Neuron (in vitro differentiated cells): Measurements from ENCODE around the gene RREB1.

ENCODE experiments used
- H2AFZ ChIP-seq: one replicate; pipeline ENCODE4 v1.6.1; 2013; ENCODE audit warnings: low read depth, mild to moderate bottlenecking, inconsistent platforms, low read length, moderate library complexity
- H3K27me3 ChIP-seq: one replicate; pipeline ENCODE4 v1.6.1; 2013; ENCODE audit warnings: low read length; ENCODE audit not compliant: insufficient read depth
- H3K36me3 ChIP-seq: one replicate; pipeline ENCODE4 v1.6.1; 2013; ENCODE audit warnings: low read length; ENCODE audit not compliant: insufficient read depth
- H3K4me1 ChIP-seq: one replicate; pipeline ENCODE4 v1.6.1; 2013; ENCODE audit warnings: low read length; ENCODE audit not compliant: insufficient read depth
- H3K4me3 ChIP-seq: 2 replicates; pipeline ENCODE4 v1.5.1; 2013; ENCODE audit warnings: mild to moderate bottlenecking, low read length, moderate library complexity
- H3K9me3 ChIP-seq: one replicate; pipeline ENCODE4 v1.6.1; 2013; ENCODE audit warnings: low read length

The RREB1 gene, protein sequence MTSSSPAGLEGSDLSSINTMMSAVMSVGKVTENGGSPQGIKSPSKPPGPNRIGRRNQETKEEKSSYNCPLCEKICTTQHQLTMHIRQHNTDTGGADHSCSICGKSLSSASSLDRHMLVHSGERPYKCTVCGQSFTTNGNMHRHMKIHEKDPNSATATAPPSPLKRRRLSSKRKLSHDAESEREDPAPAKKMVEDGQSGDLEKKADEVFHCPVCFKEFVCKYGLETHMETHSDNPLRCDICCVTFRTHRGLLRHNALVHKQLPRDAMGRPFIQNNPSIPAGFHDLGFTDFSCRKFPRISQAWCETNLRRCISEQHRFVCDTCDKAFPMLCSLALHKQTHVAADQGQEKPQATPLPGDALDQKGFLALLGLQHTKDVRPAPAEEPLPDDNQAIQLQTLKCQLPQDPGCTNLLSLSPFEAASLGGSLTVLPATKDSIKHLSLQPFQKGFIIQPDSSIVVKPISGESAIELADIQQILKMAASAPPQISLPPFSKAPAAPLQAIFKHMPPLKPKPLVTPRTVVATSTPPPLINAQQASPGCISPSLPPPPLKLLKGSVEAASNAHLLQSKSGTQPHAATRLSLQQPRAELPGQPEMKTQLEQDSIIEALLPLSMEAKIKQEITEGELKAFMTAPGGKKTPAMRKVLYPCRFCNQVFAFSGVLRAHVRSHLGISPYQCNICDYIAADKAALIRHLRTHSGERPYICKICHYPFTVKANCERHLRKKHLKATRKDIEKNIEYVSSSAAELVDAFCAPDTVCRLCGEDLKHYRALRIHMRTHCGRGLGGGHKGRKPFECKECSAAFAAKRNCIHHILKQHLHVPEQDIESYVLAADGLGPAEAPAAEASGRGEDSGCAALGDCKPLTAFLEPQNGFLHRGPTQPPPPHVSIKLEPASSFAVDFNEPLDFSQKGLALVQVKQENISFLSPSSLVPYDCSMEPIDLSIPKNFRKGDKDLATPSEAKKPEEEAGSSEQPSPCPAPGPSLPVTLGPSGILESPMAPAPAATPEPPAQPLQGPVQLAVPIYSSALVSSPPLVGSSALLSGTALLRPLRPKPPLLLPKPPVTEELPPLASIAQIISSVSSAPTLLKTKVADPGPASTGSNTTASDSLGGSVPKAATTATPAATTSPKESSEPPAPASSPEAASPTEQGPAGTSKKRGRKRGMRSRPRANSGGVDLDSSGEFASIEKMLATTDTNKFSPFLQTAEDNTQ (N-terminal part only)

DNA sequence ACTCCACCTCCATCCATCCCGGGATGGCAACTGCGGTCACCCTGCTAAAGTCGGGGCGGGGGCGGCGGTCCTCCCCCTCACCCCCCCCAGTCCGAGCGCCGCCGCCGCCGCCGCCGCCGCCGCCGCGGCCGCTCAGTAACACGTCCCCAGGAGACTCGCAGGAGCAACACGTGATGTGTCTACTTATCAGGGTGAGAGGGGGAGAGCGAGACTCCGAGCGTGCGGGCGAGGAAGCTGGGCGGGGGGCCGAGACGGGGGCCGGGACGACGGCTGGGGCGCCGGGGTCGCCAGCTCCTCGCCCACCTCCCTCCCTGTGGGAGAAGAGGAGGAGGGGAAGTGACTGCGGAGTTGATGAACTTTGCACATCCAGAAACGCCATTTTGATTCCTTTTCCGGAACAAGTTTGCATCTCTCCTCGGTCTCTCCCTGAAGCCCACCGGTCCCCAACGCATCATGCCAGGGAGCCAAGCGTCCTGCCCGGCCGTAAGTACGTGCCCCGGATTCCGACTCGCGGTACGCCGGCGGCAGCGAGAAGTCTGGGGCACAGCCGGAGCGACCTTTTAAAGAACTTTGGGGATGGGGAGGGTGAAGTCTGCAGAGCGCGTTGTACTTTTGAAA lies at the start of gene RREB1:
Gene RREB1, plus strand, starts transcription at position 384 of the 618 bp plus-strand sequence. CDS start 73,951 bp downstream, outside the sequence.
- peaks cover 35% of the 10 kb centered on the region for H3K4me1 ChIP-seq
- no peaks in the 10 kb centered on the region for H3K36me3 ChIP-seq
- H2AFZ ChIP-seq, result peak within 1 kb of the TSS; percentile 69
- peak within 1 kb of the TSS; percentile 85 for H3K4me3 ChIP-seq
- no peaks in the 10 kb centered on the region for H3K27me3 ChIP-seq
- no peaks in the 10 kb centered on the region for H3K9me3 ChIP-seq

- Histone ChIP-seq H3K27me3 (peaks cover 5% of the 10 kb centered on the region), H3K36me3 (no peaks in the 10 kb centered on the region), H2AFZ (no peak overlapping the region), H3K4me3 (no peak overlapping the region), H3K4me1 (no peaks in the 10 kb centered on the region), H3K9me3 (no peaks in the 10 kb centered on the region)
These were observed 49.4 kb upstream of the RREB1 start for GRCh38 chr6:7058250-7058923.

DNA sequence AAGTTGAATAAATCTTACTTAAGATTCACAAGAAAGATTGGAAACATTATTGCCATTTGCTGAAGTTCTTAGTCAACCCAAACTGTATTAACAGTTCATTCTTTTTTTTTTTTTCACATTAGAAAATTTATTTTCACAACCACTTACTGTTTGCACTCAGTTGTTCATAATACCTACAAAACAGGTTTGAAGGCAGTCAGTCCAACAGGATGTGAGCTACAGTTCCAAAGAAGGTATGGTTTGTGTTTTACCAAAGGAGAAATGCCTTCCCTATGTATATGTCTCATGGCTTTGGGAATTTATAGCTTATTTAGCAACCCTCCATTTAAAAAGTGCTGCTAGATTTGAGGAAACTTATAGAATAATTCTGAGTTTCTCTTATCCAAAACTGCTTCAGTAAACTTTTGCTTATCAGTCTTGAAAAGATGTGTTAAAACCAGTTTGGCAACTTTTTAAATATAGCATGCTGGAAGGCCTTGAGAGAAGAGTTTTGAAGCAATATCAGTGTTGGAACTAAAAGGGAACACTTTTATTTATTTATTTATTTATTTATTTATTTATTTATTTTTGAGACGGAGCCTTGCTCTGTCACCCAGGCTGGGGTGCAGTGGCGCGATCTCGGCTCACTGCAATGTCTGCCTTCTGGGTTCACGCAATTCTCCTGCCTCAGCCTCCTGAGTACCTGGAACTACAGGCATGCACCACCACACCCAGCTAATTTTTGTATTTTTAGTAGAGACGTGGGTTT lies 46.8 kb upstream of the RREB1 start:
- Histone ChIP-seq H2AFZ (no peak overlapping the region), H3K36me3 (no peaks in the 10 kb centered on the region), H3K4me1 (no peaks in the 10 kb centered on the region), H3K9me3 (no peaks in the 10 kb centered on the region), H3K27me3 (no peaks in the 10 kb centered on the region), H3K4me3 (no peak overlapping the region)

GRCh38 chr6:7062451-7063162 lies 45.2 kb upstream of the RREB1 start:
- Histone ChIP-seq H3K4me1 (no peaks in the 10 kb centered on the region), H3K36me3 (no peaks in the 10 kb centered on the region), H3K9me3 (no peaks in the 10 kb centered on the region), H3K4me3 (no peak overlapping the region), H3K27me3 (no peaks in the 10 kb centered on the region), H2AFZ (no peak overlapping the region)

DNA sequence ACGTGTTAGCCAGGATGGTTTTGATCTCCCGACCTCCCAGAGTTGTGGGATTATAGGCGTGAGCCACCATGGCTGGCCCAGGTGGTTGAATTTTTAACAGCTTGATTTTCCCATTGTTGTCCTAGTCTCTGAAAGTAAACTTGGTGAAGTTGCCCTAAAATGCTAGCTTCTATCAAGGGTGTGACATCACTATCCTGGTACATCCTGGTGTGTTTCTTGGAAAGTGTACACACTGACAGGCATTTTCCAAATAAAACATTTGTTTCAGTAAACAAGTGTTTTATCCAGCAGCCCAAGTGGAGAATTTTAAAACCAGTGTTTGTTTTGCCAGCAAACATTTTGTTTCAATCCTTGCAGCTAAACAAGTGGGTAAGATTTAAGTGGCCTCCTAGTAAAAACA lies 40.5 kb upstream of the RREB1 start:
- no peak overlapping the region for H2AFZ ChIP-seq
- no peaks in the 10 kb centered on the region for H3K9me3 ChIP-seq
- no peaks in the 10 kb centered on the region for H3K27me3 ChIP-seq
- H3K4me1 ChIP-seq, result no peaks in the 10 kb centered on the region
- no peaks in the 10 kb centered on the region for H3K36me3 ChIP-seq
- no peak overlapping the region for H3K4me3 ChIP-seq

DNA sequence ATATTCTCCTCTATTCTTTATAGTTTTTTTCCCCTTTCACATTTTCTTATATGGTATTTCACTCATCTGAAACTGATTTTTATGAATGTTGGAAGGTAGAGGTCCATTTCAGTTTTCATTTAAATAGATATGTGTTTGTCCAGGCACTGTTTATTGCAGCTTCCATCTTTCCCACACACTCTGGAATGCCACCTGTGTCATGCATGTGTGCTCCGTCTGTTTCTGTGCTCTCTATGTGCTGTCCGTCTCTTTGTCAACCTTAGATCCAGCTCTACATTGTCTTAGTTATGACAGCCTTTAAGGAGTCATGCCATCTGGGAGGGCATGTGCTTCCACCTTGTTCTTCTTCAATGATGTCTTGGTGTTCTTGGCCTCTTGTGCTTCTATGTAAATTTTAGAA lies 36.4 kb upstream of the RREB1 start:
- H3K4me1 ChIP-seq, result no peaks in the 10 kb centered on the region
- no peaks in the 10 kb centered on the region for H3K36me3 ChIP-seq
- H2AFZ ChIP-seq, result no peak overlapping the region
- H3K27me3 ChIP-seq, result no peaks in the 10 kb centered on the region
- no peak overlapping the region for H3K4me3 ChIP-seq
- H3K9me3 ChIP-seq, result no peaks in the 10 kb centered on the region

- Histone ChIP-seq H3K4me3 (no peak overlapping the region), H3K36me3 (no peaks in the 10 kb centered on the region), H3K9me3 (no peaks in the 10 kb centered on the region), H3K27me3 (no peaks in the 10 kb centered on the region), H3K4me1 (no peaks in the 10 kb centered on the region), H2AFZ (no peak overlapping the region)
These were observed 34.5 kb upstream of the RREB1 start for GRCh38 chr6:7073082-7073820.

- no peaks in the 10 kb centered on the region for H3K36me3 ChIP-seq
- H3K4me3 ChIP-seq, result no peak overlapping the region
- no peaks in the 10 kb centered on the region for H3K4me1 ChIP-seq
- no peak overlapping the region for H2AFZ ChIP-seq
- no peaks in the 10 kb centered on the region for H3K27me3 ChIP-seq
- no peaks in the 10 kb centered on the region for H3K9me3 ChIP-seq
These were observed 33.8 kb upstream of the RREB1 start for GRCh38 chr6:7073821-7074525.

- Histone ChIP-seq H3K4me1 (no peaks in the 10 kb centered on the region), H2AFZ (no peak overlapping the region), H3K9me3 (no peaks in the 10 kb centered on the region), H3K36me3 (no peaks in the 10 kb centered on the region), H3K4me3 (no peak overlapping the region), H3K27me3 (no peaks in the 10 kb centered on the region)
These were observed 32.9 kb upstream of the RREB1 start for GRCh38 chr6:7074870-7075269.

GRCh38 chr6:7075341-7076000 lies 32.3 kb upstream of the RREB1 start:
- Histone ChIP-seq H3K27me3 (no peaks in the 10 kb centered on the region), H3K4me1 (no peaks in the 10 kb centered on the region), H2AFZ (no peak overlapping the region), H3K9me3 (no peaks in the 10 kb centered on the region), H3K4me3 (no peak overlapping the region), H3K36me3 (no peaks in the 10 kb centered on the region)
